GM03348 (cell line): ENCODE measurements around the gene PLPP2.
"Not testable (repeated sequence)": the region's sequence is repeated elsewhere in the genome, so short reads cannot be mapped to it uniquely, and the experiment has no call there.

ENCODE experiments used
- DNase-seq: peaks from one replicate; pipeline ENCODE4 v3.0.0; 2012; ENCODE audit warnings: low spot score

PLPP2 gene

GRCh38 chr19:269241-269640 lies 22.0 kb downstream of the PLPP2 start:
- no peak for DNase-seq

- no peak for DNase-seq
These were observed 29.1 kb downstream of the PLPP2 start for GRCh38 chr19:262125-262524.

GRCh38 chr19:256804-257203 lies 34.4 kb downstream of the PLPP2 start:
- DNase-seq = not testable (repeated sequence)

DNA sequence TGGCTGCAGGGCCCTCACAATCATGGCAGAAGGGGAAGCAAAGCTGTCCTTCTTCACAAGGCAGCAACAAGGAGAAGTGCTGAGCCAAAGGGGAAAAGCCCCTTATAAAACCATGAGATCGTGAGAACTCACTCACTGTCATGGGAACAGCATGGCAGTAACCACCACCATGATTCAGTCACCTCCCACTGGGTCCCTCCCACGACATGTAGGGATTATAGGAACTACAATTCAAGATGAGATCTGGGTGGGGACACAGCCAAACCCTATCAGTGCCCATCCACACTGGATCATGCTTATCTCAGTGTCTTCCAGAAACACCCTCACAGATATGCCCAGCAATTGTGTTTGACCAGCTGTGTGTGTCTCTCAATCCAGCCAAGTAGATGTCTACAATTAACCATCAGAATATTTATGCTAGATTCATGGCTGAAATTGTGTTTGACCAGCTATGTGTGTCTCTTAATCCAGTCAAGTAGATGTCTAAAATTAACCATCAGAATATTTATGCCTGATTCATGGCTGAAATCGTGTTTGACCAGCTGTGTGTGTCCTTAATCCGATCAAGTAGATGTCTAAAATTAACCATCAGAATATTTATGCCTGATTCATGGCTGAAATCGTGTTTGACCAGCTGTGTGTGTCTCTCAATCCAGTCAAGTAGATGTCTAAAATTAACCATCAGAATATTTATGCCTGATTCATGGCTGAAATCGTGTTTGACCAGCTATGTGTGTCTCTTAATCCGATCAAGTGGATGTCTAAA lies 38.6 kb downstream of the PLPP2 start:
- DNase-seq = not testable (repeated sequence)

DNA sequence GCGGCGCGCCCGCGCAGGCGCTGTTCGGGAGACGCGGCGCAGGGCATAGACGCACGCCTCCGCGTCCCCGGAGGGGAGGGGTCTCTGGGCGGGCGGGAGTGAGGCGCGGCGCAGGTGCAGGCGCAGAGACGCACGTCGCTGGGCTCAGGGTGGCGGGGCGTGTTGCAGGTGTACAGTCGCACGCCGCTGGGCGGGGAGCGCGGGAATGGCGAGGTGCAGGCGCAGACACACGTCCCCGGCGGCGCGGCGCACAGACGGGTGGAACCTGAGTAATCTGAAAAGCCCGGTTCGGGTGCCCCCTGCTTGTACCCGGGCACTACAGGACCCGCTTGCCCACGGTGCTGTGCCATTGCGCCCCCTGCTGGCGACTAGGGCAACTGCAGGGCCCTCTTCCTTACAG lies 44.7 kb downstream of the PLPP2 start:
- DNase-seq = no peak

DNA sequence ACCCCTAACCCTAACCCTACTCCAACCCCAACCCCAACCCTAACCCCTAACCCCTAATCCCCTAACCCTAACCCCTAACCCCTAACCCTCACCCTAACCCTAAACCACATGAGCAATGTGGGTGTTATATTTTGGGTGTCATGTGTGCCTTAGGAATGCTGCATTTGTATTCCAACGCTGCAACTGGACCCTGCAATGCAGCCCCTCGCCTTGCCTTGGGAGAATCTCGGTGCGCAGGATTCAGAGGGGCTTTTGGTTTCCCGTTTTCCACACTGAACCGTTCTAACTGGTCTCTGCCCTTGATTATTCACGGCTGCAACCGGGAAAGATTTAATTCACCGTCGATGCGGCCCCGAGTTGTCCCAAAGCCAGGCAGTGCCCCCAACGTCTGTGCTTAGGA lies 45.3 kb downstream of the PLPP2 start:
- not testable (repeated sequence) for DNase-seq

DNA sequence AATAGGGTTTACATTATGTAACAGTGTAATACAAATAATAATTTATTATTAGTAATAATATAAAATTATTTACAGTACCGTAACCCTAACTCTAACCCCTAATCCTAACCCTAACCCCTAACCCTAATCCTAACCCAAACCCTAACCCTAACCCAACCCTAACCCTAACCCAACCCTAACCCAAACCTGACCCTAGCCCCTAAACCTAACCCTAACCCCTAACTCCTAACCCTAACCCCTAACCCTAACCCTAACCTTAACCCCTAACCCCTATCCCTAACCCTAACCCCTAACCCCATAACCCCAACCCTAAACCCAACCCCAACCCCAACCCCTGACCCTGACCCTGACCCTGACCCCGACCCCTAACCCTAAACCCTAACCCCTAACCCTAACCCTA lies 45.7 kb downstream of the PLPP2 start:
- DNase-seq = no peak
